RPMI8226 (cell line): ENCODE measurements around the gene FAM187B.
"Not testable (repeated sequence)": the region's sequence is repeated elsewhere in the genome, so short reads cannot be mapped to it uniquely, and the experiment has no call there.

Experiments
- DNase-seq: peaks from one replicate; pipeline ENCODE4 v3.0.0-alpha.2; 2015

Gene FAM187B

GRCh38 chr19:35209646-35210045, 18.9 kb downstream of the FAM187B start:
- DNase-seq = no peak

GRCh38 chr19:35208121-35208520, 20.4 kb downstream of the FAM187B start:
- DNase-seq = no peak

- DNase-seq = no peak
Observed at GRCh38 chr19:35207391-35207871, 21.1 kb downstream of the FAM187B start.

GRCh38 chr19:35206855-35207254, 21.7 kb downstream of the FAM187B start:
- no peak for DNase-seq

GRCh38 chr19:35206379-35206778, 22.2 kb downstream of the FAM187B start:
- DNase-seq = peak; percentile 81

- no peak for DNase-seq
Observed at GRCh38 chr19:35205733-35206323, 22.7 kb downstream of the FAM187B start.

GRCh38 chr19:35204799-35205732, 23.5 kb downstream of the FAM187B start:
- peak; percentile 82 for DNase-seq

GRCh38 chr19:35202722-35203688, 25.5 kb downstream of the FAM187B start:
- DNase-seq = no peak

GRCh38 chr19:35199481-35199880, 29.1 kb downstream of the FAM187B start:
- DNase-seq = no peak

GRCh38 chr19:35196861-35197260, 31.7 kb downstream of the FAM187B start:
- not testable (repeated sequence) for DNase-seq

GRCh38 chr19:35195830-35196229, 32.7 kb downstream of the FAM187B start:
- no peak for DNase-seq

- no peak for DNase-seq
Observed at GRCh38 chr19:35194012-35194984, 34.2 kb downstream of the FAM187B start.

GRCh38 chr19:35184884-35185283, 43.7 kb downstream of the FAM187B start:
- DNase-seq = no peak

- no peak for DNase-seq
Observed at GRCh38 chr19:35184267-35184666, 44.3 kb downstream of the FAM187B start.

GRCh38 chr19:35181387-35181786, 47.2 kb downstream of the FAM187B start:
- no peak for DNase-seq

GRCh38 chr19:35179830-35180229, 48.7 kb downstream of the FAM187B start:
- DNase-seq = no peak

- DNase-seq = no peak
Observed at GRCh38 chr19:35178701-35179100, 49.8 kb downstream of the FAM187B start.

- no peak for DNase-seq
Observed at GRCh38 chr19:35177377-35178274, 50.9 kb downstream of the FAM187B start.

GRCh38 chr19:35176181-35176570, 52.4 kb downstream of the FAM187B start:
- no peak for DNase-seq
